ENCODE results near the gene GATD1.
"Not testable (repeated sequence)": the region's sequence is repeated elsewhere in the genome, so short reads cannot be mapped to it uniquely, and the experiment has no call there.

GATD1 gene

DNA sequence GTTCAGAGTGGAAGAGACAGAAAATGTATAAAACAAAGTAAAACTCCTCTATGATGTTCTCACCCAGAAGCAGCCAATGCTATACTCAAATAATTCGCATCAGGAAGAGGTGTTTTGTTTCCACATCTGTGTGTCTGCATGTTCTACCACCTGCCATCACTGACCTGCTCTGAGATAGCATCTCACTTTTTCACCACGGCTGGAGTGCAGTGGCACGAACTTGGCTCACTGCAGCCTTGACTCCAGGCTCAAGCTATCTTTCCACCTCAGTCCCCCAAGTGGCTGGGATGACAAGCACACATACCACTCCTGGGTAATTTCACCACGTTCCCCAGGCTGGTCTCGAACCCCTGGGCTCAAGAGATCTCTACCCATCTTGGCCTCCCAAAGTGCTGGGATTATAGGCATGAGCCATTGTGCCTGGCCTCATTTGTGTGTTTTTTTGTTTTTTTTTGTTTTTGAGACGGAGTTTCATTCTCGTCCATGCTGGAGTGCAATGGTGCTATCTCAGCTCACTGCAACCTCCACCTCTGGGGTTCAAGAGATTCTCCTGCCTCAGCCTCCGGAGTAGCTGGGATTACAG is 15.7 kb downstream of the GATD1 start:
- no peak for DNase-seq

DNA sequence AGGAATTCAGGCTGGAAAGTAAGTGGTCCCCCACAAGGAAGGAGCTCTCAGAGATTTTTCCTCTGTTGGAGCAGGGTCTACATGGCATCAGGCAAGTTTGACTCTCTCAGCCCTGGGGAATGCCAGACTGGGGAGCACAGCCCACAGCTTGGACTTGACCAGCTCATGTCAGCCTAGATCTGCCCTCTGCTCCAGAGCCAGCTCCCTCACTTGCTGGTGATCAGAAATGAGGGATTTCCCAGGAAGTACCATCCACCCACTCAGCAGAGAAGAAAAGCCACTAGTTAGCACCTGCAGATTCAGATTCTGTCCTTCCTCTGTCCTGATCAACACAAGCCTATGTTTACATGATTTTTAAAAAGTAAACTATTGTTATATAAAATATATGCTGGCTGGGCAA is 17.1 kb downstream of the GATD1 start:
- no peak for DNase-seq

DNA sequence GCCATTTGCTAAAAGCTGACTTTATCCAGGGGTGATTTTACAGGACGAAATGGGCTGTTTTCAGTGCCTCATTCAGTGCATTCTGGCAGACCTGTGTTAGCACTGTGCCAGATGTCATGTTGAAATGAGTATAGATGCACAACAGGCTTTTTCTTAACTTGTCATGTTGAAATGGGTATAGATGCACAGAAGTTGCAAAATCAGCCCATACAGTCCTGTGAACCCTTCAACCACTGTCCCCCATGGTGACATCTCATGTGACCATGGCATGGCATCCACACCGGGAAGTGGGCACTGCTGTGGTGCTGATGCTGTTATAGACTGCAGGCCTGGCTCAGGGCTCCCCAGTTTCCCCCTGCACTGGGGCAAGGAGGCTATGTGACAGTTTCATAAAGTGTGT is 27.6 kb downstream of the GATD1 start:
- DNase-seq, result no peak

DNA sequence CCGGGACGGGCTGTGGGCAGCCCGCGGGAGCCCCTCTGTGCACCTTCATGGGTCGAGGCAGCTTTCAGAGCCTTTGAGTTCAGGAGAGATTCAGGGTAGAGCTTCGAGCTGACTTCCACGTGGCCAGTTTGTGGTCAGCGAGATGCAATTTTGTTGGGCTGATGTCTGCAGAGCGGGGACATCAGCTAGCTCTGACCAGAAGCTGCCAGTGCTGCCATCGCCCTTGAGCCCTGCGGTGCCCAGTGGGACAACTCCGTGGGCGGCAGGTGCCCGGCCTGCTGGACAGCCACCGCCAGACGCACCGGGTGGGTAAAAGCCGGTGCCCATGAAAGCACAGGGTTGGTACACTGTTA is 29.3 kb downstream of the GATD1 start:
- DNase-seq, result no peak

DNA sequence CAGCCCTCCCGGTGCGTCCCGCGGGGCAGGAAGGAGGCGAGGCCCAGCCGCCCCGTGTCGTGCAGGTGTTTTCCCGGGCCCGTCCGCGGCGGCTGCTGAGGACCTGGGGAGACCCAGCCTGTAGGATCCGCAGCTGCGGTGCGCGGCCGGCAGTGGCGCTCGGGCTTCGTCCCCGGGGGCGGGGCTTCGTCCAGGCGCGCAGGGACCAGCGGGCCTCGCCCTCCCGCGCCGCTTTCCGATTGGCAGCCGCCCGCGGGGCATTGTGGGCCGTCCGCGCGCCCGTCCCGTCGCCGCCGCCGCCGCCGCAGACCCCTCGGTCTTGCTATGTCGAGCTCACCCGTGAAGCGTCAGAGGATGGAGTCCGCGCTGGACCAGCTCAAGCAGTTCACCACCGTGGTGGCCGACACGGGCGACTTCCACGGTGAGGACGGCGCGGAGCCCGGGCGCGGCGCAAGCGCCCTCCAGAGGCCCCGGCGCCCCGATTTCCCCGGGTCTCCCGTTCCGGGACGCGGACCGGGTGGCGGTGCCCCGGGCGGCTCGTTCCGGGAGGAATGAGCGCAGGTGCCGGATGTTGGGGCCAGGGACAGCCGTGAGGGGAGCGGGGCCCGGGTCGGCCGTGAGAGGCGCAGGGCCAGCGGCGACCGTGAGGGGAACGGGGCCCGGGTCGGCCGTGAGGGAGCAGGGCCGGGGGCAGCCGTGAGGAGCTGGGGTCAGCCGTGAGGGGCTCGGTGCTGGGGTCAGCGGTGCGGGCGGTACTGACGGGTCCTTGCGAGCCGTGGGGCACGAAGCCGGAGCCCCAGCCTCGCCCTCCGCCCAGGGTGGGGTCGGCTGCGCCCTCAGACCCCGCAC is 29.9 kb downstream of the GATD1 start, which contains the start of gene TALDO1:
TSS of gene TALDO1 (plus strand) at position 307 of the 849 bp plus-strand sequence. CDS start at position 325, 18 bp downstream.
- peak; percentile 87 for DNase-seq

DNA sequence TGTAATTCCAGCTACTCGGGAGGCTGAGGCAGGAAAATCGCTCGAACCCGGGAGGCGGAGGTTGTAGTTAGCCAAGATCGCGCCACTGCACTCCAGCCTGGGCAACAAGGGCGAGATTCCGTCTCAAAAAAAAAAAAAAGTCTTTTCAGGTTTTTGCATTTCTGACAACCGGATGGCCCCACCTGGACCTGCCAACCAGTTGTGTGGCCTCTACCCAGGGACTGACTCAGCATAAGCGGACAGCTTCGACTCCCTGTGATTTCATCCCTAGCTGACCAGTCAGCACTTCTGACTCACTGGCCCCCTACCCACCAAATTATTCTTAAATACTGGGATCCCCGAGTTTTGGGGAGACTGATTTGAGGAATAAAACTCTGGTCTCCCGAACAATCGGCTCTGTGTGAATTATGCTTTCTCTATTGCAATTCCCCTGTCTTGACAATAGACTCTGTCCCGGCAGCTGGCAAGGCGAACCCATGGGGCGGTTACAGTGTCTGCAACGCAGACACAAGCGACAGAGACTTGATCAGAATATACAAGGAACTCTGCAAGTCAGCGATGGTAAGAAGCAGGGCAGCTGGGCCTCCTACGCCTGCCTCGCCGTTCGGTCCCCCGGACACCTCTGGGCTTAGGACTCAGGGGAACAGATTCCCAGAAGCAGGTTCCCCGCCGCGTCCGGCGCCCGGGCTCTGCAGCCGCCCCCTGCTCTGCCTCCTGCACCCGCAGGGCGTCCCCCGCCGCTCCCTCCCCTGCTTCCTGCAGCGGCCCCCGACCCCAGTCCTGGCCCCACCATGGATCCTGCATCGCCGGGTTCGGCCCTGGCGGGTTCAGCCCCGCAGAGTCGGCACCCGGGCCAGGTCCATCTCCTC is 30.8 kb downstream of the GATD1 start:
- no peak for DNase-seq

DNA sequence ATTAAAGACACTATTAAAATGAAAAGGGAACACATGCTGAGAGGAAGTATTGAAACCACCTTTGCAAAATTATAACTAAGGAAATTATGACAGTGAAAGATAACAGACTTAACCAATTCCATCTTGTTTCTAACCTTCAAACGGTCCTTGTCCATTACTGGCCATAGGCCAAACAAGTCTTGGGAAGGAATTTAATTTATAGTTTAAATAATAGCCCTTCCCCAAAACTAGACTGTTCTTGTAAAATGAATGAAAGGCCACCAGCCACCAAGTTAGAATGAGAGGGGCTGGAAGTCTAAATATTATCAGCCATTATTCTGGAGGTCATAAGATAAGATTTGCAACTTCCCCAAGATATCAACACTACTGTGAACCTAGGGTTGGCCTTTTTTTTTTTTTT is 31.9 kb downstream of the GATD1 start:
- DNase-seq, result no peak

DNA sequence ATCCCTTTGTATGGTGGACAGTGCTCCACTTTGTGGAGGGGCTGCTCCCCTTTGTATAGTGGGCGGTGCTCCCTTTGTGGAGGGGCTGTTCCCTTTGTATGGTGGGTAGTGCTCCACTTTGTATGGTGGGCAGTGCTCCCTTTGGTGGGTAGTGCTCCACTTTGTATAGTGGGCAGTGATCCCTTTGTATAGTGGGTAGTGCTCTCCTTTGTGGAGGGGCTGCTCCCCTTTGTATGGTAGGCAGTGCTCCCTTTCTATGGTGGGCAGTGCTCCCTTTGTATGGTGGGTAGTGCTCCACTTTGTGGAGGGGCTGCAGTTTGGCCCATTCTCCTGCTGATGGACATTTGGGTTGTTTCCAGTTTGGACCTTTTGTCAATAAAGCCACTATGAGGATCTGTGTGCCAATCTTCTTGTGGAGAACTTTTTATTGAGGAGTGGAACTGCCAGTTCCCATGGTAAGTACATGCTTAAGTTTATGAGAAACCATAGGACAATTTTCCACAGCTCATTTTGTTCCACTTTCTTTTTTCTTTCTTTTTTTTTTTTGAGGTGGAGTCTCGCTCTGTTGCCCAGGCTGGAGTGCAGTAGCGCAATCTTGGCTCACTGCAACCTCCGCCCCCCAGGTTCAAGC is 34.6 kb downstream of the GATD1 start:
- DNase-seq, result no peak

DNA sequence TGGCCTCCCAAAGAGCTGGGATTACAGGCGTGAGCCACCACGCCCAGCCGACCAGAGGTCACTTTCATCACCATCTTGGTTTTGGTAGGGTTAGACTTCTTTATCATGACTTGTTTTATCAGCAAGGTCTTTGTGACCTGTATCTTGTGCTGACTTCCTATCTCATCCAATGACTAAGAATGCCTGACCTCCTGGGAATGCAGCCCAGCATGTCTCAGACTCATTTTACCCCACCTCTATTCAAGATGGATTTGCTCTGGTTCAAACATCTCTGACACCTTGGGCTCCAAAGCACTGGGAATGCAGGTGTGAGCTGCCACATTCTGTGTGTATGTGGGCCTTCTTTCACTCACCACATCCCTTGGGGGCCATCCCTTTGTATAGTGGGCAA is 35.1 kb downstream of the GATD1 start:
- DNase-seq, result no peak

DNA sequence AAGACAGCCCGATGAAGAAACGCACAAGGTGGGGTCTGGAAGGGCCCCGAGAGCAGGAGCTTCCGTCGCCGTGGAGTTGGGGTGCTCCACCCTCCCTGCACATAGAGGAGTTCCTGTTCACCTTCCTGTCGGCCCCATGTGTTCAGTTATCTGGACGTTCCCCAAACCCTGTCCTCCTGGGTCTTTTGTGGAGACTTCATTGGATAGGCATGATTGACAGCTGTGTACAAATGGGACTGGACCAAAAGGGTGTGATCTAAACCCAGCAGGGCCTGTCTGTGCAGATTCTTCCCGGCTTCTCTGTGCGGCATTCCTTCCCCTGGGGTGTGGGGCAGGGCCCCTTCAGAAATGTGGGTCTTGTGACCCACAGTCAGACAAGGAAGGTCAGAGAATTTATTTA is 39.4 kb downstream of the GATD1 start:
- not testable (repeated sequence) for DNase-seq

DNA sequence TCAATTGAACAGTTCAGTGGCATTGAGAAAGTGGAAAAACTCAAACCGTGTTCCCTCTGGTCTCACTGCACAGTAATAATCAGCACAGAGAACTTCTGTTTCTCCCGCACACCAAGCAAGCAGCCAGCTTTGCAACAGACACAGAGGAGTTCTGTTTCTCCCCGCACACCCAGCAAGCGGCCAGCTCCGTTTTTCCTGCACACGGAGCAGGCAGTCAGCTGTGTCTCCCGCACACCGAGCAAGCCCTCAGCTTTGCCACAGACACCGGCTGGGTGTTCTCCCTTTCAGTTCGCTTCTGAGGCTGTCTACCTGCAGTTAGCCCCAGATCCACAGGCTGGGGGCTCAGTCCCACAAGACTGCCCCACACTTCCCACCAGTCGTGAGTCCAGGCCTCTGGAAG is 39.9 kb downstream of the GATD1 start:
- DNase-seq, result no peak

DNA sequence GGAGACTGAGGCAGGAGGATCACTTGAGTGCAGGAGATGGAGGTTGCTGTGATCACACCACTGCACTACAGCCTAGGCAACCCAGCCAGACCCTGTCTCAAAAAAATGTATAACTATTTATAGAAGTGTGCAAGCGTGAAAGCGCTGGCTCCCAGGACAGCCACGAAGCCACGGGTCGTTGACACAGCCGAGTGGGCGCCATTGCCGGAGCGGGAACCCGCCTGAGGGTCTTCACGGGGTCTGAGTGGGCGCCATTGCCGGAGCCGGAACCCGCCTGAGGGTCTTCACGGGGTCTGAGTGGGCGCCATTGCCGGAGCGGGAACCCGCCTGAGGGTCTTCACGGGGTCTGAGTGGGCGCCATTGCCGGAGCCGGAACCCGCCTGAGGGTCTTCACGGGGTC is 42.7 kb downstream of the GATD1 start:
- DNase-seq, result not testable (repeated sequence)

DNA sequence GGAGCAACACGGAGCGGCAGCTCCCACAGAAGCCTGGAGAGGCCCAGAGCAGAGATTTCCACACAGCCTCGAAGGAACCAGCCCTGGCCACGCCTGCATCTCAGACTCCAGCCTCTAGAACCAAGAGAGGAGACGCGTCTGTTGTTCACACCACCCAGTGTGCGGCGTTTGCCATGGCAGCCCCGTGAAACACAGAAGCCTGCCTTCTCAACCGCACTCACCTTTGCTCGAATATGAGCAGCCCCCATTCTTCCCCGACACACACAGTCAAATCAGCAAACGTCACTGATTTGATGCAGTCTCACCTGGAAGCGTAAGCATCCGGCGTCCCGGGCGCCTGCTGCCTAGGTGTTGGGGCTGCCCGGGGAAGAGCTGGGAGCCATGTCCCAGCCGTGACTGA is 44.2 kb downstream of the GATD1 start:
- no peak for DNase-seq

DNA sequence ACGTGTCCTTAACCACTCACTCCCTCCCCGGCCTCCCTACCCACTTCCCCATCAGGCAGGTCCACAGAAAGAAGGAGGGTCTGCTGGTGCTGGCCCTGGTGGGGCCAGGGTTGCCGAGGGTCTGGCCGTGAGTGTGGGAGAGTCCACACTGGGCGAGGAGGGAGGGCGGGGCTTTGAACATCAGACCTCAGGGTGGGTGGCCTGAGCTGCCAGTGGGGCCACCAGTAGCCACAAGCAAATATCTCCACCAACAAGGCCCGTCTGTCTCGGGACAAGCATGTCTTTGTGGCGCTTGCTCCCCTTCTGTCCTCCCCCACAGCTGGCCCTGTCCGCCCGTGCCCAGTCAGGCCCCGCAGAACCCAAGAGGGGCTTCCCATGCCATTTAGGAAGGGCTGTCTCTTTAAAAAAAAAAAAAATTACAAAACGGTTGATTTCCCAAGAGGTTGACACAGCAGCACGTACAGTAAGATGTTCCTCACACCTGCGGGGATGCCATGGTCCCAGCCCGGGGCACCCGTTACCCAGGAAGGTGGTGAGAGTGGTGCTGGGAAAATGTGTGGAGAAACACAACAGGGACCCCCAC is 47.7 kb downstream of the GATD1 start:
- DNase-seq, result no peak

DNA sequence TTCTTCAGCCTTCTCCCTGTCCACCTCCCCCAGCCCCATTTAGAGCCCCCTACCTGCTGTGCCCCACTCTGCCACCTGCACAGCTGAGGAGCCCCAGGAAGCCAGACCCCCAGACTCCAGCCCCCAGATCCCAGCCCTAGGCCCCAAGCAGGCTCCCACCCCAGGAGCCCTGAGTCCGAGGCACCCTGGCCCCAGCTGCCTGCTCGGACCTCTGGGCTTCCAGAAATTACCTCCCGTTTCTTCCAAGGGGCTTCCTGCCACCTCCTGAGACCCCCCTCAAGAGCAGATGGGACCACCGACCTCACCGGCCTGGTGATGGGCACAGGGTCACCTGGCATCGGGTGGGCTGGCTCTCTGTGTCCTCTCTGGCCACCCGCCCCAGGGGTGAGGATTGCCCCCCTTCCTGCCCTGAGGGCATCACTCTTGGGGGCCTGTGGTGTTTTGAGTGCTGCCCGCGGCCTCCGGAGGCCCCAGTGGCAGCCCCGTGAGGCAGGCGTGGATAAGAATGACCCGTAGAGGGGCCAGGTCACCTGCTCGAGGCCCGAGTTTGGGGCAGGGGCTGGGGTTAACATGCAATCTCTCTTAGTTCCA is 48.3 kb downstream of the GATD1 start:
- DNase-seq, result no peak

DNA sequence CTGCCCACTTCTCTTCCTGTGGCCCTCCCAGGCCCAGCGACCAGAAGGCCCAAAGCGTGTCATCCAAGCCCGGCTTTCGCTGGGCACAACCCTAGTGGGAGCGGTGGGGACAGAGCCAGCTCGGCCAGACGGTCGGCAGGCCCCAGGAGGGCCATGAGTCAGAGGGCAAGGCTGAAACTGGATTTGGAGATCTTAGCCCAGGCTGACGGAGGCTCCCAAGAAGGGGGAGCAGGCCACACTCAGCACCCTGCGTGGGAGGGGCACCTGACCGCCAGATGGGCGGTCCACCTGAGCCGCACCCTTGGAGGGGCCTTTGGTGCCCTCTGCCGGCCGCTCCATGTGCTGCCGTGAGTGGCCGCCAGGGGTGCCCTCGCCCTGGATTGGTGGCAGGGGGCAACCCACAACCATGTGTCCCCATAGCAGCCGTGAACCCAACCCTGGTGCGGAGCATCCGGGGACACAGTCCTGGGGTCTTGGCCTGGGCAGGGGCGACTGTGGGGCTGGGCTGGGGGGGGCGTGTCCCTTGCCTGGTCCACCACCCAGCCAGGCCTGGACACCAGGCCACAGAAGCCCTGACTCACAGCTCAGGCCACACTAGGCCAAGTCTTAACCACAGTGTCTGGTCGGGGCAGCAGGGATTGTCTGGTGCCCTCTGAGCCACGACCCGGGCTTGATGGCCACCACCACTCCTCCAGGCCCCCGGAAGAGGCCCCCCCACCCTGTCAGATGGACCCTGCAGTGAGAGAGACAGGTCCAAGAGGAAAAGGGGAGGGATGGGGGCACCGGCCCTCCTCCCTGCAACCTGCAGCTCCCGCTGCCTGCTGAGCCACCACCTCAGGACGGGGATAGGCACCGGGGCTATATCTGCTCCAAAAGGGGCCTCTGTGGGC is 49.2 kb downstream of the GATD1 start:
- DNase-seq, result peak; percentile 51

DNA sequence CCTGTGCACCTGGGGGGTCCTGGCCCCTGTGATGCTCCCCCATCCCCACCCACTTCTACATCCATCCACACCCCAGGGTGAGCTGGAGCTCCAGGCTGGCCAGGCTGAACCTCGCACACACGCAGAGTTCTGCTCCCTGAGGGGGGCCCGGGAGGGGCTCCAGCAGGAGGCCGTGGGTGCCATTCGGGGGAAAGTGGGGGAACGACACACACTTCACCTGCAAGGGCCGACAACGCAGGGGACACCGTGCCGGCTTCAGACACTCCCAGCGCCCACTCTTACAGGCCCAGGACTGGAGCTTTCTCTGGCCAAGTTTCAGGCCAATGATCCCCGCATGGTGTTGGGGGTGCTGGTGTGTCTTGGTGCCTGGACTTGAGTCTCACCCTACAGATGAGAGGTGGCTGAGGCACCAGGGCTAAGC is 50.0 kb downstream of the GATD1 start:
- no peak for DNase-seq

DNA sequence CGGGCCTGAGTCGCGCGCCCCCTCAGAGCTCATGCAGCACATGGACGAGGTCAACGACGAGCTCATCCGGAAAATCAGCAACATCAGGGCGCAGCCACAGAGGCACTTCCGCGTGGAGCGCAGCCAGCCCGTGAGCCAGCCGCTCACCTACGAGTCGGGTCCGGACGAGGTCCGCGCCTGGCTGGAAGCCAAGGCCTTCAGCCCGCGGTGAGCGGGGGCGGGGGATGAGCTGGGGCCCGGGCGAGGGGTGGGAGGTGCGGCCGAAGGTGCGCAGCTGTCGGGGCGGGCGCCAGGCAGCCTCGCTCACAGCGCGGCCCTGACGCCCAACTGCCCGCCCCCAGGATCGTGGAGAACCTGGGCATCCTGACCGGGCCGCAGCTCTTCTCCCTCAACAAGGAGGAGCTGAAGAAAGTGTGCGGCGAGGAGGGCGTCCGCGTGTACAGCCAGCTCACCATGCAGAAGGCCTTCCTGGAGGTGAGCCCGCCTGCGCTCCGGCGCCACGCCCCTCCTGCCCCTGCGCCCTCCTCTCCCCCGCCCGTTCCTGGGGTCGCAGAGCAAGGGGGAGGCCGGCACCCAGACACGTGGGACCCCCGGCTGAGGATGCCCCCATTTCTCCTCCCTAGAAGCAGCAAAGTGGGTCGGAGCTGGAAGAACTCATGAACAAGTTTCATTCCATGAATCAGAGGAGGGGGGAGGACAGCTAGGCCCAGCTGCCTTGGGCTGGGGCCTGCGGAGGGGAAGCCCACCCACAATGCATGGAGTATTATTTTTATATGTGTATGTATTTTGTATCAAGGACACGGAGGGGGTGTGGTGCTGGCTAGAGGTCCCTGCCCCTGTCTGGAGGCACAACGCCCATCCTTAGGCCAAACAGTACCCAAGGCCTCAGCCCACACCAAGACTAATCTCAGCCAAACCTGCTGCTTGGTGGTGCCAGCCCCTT is 50.7 kb downstream of the GATD1 start:
- peak; percentile 91 for DNase-seq

DNA sequence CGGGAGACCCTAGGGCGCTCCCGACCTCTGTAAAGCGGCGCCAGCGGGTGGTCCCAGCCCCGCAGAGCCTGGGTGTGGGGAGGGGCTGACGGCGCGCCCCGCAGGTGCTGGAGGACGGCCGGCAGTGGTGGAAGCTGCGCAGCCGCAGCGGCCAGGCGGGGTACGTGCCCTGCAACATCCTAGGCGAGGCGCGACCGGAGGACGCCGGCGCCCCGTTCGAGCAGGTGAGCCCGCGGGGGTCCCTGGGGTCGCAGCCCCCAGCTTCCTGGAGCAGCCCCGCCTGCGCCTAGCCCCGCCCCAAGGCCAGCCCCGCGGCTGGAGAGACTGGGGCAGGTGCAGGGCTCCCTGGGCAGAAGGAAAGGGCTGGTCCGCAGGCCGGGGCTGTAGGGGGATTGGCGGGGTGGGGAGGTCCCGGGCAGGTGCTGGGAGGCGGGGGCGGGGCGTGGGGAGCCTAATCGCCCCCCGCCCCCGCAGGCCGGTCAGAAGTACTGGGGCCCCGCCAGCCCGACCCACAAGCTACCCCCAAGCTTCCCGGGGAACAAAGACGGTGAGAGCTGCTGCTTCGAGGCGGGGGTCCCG is 51.6 kb downstream of the GATD1 start:
- no peak for DNase-seq
